KBM-7 (cell line): Measurements from ENCODE around the gene CDC34.

Experiments
- DNase-seq: peaks from one replicate; pipeline ENCODE4 v3.0.0-alpha.2; 2015
- in situ Hi-C: fragments of 300-500 bp; cut with MboI; formaldehyde crosslinking; loops from 2 replicates; pipeline ENCODE4 v1.14.3; 2020; ENCODE audit warnings: low sequenced_read_pairs, low pct_unique_long_range_greater_than_20kb, mixed read lengths

The CDC34 gene

DNA sequence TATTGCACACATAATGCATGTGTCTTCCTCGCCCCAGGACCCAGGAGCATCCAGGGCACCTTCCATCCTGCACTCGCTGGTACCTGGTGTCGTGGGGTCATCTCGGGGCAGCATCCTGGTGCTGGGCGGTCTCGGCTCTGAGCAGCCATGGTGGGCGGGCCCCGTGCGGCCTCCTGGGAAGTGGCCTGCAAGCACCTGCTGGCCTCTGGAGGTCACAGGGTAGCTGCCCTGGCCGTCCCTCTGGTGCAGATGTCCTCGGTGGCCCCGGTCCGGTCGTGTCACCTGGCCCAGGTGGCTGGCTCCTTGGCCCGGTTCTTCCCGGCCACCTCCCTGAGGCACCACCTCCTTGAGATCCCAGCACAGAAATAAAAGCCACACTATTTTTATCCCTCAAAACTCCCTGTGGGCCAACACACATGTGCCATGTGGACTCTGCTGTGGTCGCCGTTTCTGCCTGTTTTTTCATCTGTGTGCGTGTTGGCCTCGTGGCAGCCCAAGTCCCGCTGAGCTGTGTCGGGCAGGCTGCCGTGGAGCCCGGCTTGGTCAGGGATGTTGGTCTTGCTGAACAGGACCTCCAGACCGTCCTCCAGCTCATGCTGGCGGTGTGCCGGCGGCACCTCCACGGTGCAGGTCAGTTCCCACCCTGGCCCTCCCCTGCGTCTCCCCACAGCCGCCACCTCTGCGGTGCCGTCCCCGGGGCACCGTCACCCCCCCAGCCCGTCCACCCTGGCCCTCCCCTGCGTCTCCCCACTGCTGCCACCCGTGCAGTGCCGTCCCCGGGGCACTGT, 7.3 kb downstream of the CDC34 start:
- no peak for DNase-seq
- in situ Hi-C loops: no loop called here

DNA sequence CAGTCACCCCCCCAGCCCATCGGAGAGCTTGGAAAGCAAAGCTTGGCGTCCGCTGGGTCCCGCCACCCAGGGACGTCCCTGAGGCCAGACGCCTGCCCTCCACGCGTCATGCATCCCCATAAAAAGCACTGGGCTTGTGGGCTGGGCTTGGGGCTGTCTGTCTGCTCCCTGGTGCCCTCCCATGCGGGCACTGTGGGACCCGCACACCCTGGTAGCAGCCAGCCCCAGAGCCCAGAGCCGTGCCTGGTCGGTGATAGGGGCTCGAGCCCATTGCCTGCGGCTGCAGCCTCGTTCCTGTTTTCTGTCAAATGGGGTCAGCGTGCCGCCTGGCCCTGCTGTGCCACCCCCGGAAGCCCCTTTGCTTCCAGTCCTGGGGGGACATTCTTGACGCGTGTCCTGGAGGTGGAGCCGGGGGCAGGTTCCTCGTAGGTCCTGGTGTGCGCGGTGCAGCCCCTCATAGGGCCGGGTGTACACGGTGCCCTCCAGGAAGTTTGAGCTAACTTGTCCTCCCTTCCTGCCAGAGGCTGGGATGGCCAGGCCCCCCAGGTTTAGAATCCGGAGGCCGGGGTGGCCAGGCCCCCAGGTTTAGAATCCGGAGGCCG, 8.0 kb downstream of the CDC34 start:
- no peak for DNase-seq
- in situ Hi-C loops: no loop called here

DNA sequence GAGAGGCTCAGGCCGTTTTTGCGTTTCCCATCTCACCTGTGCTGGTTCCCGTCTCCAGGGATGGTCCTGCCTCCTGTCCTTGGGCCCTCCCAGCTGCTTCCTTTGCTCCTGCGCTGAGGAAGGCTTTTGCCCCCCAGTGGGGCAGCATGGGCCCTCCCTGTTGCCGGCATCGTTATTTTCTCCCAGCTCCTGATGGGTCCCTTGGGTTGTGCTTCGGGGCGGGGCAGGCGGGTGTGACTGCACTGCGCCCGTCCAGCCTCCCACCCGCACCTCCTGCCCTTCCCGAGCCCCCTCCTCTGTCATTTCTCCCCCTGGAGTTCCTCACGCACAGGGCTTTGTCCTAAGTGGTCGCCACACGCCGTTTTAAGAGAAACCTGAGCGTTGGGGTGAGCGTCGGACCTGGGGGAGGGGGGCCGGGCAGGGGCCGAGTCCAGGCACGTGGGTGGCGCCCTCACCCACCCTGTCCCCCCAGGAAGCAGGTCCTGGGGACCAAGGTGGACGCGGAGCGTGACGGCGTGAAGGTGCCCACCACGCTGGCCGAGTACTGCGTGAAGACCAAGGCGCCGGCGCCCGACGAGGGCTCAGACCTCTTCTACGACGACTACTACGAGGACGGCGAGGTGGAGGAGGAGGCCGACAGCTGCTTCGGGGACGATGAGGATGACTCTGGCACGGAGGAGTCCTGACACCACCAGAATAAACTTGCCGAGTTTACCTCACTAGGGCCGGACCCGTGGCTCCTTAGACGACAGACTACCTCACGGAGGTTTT, 9.5 kb downstream of the CDC34 start:
- in situ Hi-C loops: no loop called here
- no peak for DNase-seq

DNA sequence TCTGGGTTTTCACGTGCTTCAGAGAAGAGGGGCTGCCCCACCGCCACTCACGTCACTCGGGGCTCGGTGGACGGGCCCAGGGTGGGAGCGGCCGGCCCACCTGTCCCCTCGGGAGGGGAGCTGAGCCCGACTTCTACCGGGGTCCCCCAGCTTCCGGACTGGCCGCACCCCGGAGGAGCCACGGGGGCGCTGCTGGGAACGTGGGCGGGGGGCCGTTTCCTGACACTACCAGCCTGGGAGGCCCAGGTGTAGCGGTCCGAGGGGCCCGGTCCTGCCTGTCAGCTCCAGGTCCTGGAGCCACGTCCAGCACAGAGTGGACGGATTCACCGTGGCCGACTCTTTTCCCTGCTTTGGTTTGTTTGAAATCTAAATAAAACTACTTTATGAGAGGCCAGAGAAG, 10.1 kb downstream of the CDC34 start:
- DNase-seq: no peak
- in situ Hi-C loops: no loop called here

DNA sequence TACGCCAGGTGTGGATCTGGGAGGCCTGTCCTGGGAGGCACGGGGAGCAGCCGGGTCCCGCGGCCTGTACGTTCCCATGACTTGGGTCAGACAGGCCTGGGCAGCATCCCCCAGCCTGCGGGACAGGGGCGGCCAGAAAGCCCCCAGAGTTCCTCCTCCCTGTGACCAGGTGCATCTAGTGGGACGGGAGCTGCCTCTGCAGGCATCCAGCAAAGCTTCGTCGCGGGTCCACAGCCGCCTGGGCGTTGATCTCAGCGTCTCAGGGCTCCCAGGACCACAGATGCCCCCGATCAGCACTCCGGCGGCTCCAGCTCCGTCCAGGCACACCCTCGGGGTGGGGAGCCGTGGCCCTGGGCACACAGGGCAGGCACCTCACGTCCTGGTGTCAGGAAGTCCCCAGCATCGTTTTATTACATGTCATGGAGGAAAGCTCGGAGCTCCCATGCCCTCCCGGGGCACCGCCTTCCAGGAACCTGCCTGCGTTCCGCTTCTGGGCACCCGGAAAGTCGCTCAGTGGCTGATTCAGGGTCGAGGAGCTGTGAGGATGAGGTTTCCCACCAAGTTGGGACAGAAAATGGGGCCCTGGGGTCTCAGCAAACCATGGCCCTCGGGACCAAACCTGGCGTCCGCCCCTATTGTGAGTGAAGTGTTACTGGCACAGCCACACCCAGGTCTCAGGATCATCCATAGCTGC, 10.8 kb downstream of the CDC34 start:
- in situ Hi-C loops: no loop called here

DNA sequence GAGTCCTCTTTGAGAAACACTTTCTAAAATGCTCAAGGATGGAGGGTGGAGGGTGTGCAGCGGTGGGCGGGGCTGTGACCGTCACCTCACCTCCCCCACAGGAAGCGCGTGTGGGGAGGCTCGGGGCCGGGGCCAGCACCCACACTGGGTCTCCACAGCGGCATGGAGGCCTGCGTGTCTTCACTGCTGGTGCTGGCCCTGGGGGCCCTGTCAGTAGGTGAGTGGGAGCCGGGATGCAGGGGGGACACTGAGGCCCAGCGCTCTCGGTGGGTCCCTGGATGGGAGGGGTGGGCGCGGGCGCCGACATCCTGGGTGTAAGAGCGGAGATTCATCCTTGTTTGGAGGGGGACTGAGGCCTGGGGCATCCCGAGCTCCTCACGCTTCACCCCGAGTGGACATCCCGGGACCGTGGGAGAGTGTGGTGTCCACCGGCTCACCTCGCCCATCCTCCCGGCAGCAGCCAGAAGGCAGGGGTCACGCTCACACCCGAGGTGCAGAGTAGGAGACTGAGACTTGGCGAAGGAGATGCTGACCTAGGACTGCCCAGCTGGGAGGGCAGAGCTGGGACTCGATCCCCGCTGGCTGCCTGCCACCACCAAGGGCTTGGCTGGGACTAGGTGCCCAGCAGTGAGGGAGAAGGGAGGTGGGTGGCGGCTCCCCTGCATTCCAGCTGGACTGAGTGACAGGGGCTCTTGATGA, 12.5 kb downstream of the CDC34 start, which contains the start of gene GZMM:
Gene GZMM, plus strand, starts transcription at position 144 of the 699 bp plus-strand sequence. Its CDS starts 19 bp downstream, at position 163.
- DNase-seq: no peak
- in situ Hi-C loops: no loop called here

More for the DNA sequence above, 10.8 kb downstream of the CDC34 start:
- no peak for DNase-seq

DNA sequence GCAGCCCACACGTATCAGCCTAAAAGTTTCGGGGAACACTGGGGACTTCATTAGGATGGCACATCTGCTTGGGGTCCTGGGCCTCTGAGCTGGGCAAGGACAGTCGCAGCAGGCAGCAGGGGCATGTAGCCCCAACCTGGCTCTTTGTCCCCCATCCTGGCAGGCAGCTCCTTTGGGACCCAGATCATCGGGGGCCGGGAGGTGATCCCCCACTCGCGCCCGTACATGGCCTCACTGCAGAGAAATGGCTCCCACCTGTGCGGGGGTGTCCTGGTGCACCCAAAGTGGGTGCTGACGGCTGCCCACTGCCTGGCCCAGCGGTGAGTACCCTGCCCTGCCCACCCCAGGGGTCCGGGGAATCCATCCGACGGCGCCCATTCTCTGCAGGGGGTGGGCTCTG, 15.6 kb downstream of the CDC34 start:
- in situ Hi-C loops: no loop called here
- no peak for DNase-seq

DNA sequence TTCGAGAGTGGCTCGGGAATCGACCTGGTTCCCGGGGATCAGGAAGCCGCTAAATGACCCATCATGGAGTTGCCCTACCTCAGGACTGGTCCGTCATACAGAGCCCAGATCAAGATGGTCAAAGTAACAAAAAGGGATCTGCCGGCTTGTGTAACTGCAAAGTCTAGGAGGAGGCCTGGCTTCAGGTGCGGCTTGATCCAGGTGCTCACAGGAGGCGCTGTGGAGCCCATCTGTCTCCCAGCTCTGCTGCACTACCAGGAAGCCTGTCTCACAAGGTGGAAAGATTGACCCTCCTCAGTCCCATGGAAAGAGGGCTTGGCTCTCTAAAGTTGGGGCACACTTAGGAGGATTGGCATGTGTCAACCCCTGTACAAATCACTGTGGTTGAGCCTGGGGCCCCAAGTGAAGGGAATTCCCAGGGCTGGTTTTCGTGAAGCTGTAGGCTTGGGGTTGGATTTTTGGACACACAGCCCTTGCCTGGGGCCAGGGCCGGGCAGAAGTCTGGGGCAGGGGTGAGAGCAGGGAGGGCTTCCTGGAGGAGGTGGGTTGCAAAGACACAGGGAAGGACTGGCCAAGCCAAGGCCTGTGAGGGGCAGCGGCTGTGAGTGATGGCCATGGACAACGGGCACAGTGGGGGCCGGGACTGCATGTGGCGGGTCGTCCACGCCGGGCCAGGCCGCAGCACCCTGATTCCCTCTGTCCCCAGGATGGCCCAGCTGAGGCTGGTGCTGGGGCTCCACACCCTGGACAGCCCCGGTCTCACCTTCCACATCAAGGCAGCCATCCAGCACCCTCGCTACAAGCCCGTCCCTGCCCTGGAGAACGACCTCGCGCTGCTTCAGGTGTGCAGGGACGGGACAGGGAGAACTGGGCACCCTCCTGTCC, 16.5 kb downstream of the CDC34 start:
- in situ Hi-C loops: no loop called here
- no peak for DNase-seq

DNA sequence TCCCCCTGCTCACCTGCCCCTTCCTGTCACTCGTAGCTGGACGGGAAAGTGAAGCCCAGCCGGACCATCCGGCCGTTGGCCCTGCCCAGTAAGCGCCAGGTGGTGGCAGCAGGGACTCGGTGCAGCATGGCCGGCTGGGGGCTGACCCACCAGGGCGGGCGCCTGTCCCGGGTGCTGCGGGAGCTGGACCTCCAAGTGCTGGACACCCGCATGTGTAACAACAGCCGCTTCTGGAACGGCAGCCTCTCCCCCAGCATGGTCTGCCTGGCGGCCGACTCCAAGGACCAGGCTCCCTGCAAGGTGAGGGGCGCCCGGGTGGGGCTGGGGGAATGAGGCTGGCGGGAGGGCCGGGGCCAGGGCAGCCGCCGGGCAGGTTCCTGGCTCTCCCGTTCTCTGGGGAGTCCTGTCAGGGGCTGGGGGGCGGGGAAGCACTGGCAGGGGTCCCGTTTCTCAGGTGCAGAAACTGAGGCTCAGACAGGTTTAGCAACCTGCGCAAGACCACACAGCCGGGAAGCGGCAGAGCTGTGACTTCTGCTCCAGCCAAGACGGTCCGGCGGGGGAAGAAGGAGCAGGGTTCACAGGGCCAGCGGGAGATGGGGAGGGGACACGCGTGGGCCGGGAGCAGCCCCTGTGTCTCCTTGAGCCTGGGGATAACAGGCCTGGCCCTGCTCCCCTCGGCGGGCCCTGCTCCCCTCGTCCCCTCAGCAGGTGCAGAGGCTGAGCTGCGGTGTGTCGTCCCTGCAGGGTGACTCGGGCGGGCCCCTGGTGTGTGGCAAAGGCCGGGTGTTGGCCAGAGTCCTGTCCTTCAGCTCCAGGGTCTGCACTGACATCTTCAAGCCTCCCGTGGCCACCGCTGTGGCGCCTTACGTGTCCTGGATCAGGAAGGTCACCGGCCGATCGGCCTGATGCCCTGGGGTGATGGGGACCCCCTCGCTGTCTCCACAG, 17.6 kb downstream of the CDC34 start:
- no peak for DNase-seq
- in situ Hi-C loops: no loop called here

DNA sequence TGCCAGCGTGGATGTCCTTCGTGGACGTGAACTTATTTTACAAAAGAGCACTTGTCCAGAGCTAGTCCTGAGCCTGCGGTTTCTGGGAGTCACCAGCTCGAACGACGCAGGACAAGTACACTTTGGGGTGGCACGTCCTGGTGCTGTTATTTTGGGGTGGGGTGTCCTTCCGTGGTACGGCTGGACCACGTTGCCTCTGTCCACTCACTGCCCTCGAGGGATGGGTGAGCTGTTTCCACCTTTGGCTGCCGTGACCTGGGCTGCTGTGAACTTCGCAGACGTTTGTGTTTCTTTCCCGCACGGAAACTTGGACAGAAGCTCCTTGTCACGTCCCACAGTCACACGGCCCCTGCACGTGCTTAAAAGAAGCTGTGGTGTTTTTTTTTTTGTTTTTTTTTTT, 23.3 kb downstream of the CDC34 start:
- in situ Hi-C loops: no loop called here
- no peak for DNase-seq

DNA sequence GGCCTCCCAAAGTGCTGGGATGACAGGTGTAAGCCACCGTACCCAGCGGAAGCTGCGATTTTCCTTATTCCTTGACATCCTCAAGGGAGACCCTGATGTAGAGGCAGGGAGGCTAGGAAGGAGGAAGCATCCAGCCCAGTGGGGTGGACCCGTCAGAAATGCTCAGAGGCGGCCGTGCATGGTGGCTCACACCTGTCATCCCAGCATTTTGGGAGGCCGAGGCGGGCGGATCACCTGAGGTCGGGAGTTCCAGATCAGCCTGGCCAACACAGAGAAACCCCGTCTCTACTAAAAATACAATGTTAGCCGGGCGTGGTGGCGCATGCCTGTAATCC, 23.9 kb downstream of the CDC34 start:
- in situ Hi-C loops: no loop called here
- no peak for DNase-seq

DNA sequence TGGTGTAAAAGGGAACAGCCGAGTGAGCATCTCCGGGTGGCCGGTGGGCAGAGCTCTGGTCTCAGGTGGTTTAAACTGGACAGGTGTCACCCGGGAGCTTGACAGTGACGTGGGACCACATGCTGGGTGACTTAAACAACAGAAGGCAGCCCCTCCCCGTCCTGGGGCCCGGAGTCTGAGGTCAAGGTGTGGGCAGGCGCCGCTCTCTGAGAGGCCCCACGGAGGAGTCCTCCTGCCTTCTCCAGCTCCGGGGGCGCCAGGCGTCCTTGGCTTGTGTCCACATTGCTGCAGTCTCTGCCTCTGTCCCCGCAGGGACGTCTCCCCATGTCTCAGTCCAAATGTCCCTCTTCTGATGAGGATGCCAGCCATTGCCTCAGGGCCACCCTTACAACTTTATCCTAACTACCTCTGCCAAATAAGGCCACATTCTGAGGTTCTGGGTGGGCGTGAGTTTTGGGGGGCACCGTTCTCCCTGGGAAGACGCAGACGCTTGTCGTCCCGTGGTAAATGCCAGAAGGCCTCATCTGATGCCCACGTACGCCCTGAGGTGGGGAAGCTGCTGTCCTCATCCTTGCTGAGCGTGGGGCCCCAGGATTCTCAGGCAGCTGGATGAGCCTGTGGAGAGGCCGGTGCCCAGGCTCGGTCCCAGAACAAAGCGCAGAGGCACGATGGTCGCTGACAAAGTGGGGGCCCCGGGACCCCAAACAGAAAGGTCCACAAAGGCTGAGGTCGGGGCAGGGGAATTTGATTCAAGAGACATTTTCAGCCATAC, 25.2 kb downstream of the CDC34 start:
- DNase-seq: no peak
- in situ Hi-C loops: no loop called here

DNA sequence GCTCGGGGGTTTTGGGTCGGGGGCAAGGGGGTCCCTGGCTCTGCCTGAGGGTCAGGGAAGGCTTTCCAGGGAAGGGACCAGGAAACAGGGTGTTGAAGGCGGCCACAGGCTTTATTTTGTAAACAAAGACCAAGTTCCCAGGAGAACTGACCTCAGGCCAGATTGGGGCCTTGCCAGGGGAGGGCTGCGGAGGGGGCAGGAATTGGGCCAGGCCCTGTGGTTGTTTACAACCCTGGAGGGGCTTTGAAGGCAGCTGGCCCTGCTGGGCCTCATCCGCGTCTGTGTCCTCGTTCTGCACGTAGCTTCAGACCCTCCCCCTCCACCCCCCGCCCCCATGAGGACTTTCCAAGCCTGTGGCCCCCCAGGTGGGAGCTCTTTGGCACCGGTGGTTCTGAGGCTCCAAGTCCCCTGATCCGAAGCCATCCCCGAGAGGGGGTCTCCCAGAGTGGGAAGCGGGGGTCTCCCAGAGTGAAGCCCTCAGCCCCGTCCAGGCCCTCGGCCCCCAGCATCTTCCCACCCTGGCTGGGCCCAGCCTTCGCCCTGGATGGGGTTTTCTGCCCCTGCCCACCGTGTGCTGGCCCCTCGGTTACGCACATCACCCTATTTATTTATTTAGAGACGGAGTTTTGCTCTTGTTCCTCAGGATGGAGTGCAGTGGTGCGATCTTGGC, 27.3 kb downstream of the CDC34 start:
- DNase-seq: no peak
- in situ Hi-C loops: no loop called here

DNA sequence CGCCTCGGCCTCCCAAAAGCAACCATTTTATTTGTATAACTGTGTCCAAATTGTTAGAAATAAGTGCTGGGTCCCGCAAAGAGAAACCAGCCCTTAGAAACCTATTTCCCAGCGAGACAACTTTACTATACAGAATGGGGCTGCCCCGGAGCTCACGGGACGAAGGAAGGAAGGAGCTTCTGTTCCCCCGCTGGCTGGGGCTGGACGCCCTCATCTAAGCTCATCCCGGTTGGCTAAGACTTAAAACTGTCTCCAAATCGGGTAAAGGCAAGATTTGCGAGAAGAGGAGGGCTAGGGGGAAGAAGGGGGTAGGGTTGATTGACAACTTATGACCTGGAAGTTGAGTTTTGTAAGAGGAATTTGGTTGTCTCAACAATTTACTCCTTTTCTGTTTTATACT, 28.6 kb downstream of the CDC34 start:
- DNase-seq: no peak
- in situ Hi-C loops: no loop called here

DNA sequence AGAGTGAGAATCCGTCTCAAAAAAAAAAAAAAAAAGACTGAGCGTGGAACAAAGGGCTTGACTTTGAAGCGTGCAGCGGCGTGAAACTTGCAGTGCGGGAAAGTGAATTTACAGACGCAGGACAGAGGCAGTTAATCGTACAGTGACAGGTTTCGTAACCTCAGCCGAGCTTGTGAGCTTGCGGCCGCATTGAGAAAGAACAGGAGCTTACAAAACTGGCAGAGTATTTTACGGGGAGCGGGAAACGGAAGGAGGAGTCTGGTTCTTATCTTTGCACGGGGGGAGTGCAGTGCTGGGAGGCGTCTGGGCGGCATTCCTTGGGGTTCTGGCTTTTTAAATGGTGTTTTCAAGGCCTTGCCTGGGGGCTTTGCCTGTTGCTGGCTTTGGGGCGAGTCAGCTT, 34.8 kb downstream of the CDC34 start:
- DNase-seq: peak; percentile 44
- in situ Hi-C loops: no loop called here

DNA sequence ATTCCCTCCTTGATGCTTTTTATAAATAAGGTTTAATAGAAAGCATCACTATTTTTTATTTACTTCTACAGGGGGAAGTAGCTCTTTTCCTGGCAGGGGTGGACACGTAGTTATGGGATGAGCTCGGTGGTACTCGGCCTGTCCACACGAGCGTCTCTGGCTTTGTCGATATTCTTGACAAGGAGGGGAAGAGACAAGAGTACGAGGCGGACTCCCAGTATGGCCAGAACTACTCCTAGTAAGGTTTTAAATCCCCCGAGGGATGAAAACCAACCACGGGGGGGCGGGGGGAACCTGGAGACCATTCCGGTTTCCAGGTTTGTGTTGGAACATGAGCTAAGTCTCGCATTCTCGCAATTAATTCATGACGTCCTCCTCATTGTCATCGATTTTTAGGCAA, 35.3 kb downstream of the CDC34 start:
- in situ Hi-C loops: no loop called here
- no peak for DNase-seq
